ENCODE measurements around the gene CST6. TPM values are rescaled to one million over a fixed set of nuclear protein-coding genes. Genes with fewer than 3 reads are reported as not detected.

Gene CST6
- total RNA-seq, 1 donor from 2014 or later = 23.7 TPM

- Histone ChIP-seq H3K4me3 (peak overlapping the region; percentile 29), H3K36me3 (no peaks in the 10 kb centered on the region), H3K27ac (peak overlapping the region; percentile 72), H3K27me3 (peaks cover 18% of the 10 kb centered on the region), H3K9me3 (no peaks in the 10 kb centered on the region), H3K4me1 (peaks cover 9% of the 10 kb centered on the region)
- no peak for TF ChIP-seq CTCF (IDR thresholded peaks at IDR 0.05)
- DNase-seq (peak; percentile 83), ATAC-seq (peak; percentile 85)
- intact Hi-C loops (cut with DNase I) = no loop called here
Observed at GRCh38 chr11:66011239-66011784, 496 bp upstream of the CST6 start.

GRCh38 chr11:66012371-66012945, 650 bp downstream of the CST6 start:
- ATAC-seq = no peak
- intact Hi-C loops (cut with DNase I) = no loop called here
- DNase-seq = no peak
- H3K36me3 ChIP-seq = no peaks in the 10 kb centered on the region
- H3K27ac ChIP-seq = peak overlapping the region; percentile 72
- no peaks in the 10 kb centered on the region for H3K9me3 ChIP-seq
- no peak for TF ChIP-seq CTCF (IDR thresholded peaks at IDR 0.05)
- peaks cover 9% of the 10 kb centered on the region for H3K4me1 ChIP-seq
- H3K4me3 ChIP-seq = peak overlapping the region; percentile 29
- peaks cover 18% of the 10 kb centered on the region for H3K27me3 ChIP-seq

- H3K4me3 ChIP-seq = no peak overlapping the region
- no peak for DNase-seq
- ATAC-seq = peak; percentile 38
- intact Hi-C loops (cut with DNase I) = no loop called here
- peaks cover 18% of the 10 kb centered on the region for H3K27me3 ChIP-seq
- no peak overlapping the region for H3K27ac ChIP-seq
- TF ChIP-seq CTCF (IDR thresholded peaks at IDR 0.05) = no peak
- peaks cover 9% of the 10 kb centered on the region for H3K4me1 ChIP-seq
- no peaks in the 10 kb centered on the region for H3K9me3 ChIP-seq
- no peaks in the 10 kb centered on the region for H3K36me3 ChIP-seq
Observed at GRCh38 chr11:66012946-66013761, 1.3 kb downstream of the CST6 start.

- H3K27ac ChIP-seq = no peak overlapping the region
- intact Hi-C loops (cut with DNase I) = no loop called here
- no peak overlapping the region for H3K4me3 ChIP-seq
- ATAC-seq = no peak
- TF ChIP-seq CTCF (IDR thresholded peaks at IDR 0.05) = no peak
- peaks cover 18% of the 10 kb centered on the region for H3K27me3 ChIP-seq
- no peaks in the 10 kb centered on the region for H3K36me3 ChIP-seq
- no peaks in the 10 kb centered on the region for H3K9me3 ChIP-seq
- no peak for DNase-seq
- H3K4me1 ChIP-seq = peaks cover 9% of the 10 kb centered on the region
Observed at GRCh38 chr11:66013762-66014100, 1.9 kb downstream of the CST6 start.

- intact Hi-C loops (cut with DNase I) = no loop called here
Observed at GRCh38 chr11:66014804-66015453, 3.1 kb downstream of the CST6 start.

More at GRCh38 chr11:66014804-66015453, 3.1 kb downstream of the CST6 start:
- Histone ChIP-seq H3K9me3 (no peaks in the 10 kb centered on the region), H3K36me3 (no peaks in the 10 kb centered on the region), H3K27ac (no peak overlapping the region), H3K4me1 (peaks cover 9% of the 10 kb centered on the region), H3K27me3 (peaks cover 18% of the 10 kb centered on the region), H3K4me3 (no peak overlapping the region)
- ATAC-seq = no peak
- no peak for DNase-seq
- TF ChIP-seq CTCF (IDR thresholded peaks at IDR 0.05) = no peak

Data from upper lobe of right lung (tissue), 1 donor.